ENCODE measurements around the gene EAF1. TPM values are rescaled to one million over a fixed set of nuclear protein-coding genes. Genes with fewer than 3 reads are reported as not detected.

EAF1 gene
- total RNA-seq, 1 experiment from 2014 or later, result 32.1 TPM

- H3K9ac ChIP-seq (ENCODE audit: low read length), result no peak overlapping the region
- ChIA-PET CTCF (no interaction called here), RAD21 (ENCODE audit: low non-redundant PET in 1 of 2, low total read pairs in 2 of 2, uncharacterized antibody in 2 of 2, unreplicated experiment in 2 of 2) (no interaction called here), POLR2A (no interaction called here)
- H3K79me2 ChIP-seq (ENCODE audit: insufficient read depth, low read length), result no peaks in the 10 kb centered on the region
- no peak overlapping the region for H3K4me3 ChIP-seq (replicated peaks in 1 of 2; ENCODE audit: low read depth in 1 of 2, low read length in 2 of 2)
- no peaks in the 10 kb centered on the region for H3K9me3 ChIP-seq (ENCODE audit: control insufficient read depth in 1 of 2, insufficient read depth in 1 of 2, low read depth in 1 of 2, low read length in 2 of 2)
- intact Hi-C loops (cut with micrococcal nuclease), result no loop called here
- peaks cover 0 to 6% of the 10 kb centered on the region in 2 experiments; a peak in 1 of 4 replicates for H3K4me1 ChIP-seq (ENCODE audit: control insufficient read depth in 1 of 2, insufficient read depth in 2 of 2, low read length in 2 of 2)
- TF ChIP-seq JUND (IDR thresholded peaks at IDR 0.05) (no peak), RAD21 (IDR thresholded peaks at IDR 0.05; ENCODE audit: low read depth) (no peak), MAX (IDR thresholded peaks at IDR 0.05) (no peak), YY1 (IDR thresholded peaks at IDR 0.05; ENCODE audit: extremely low read depth, insufficient replicate concordance, low read depth, low read length) (no peak), SIN3A (IDR thresholded peaks at IDR 0.05; ENCODE audit: low read depth) (no peak), REST (IDR thresholded peaks at IDR 0.05; ENCODE audit: low read depth) (no peak), ZBTB33 (IDR thresholded peaks at IDR 0.05; ENCODE audit: extremely low read depth, insufficient replicate concordance, low read length) (no peak), FOSL1 (IDR thresholded peaks at IDR 0.05; ENCODE audit: low read depth) (no peak), TCF7L2 (IDR thresholded peaks at IDR 0.05; ENCODE audit: borderline replicate concordance, extremely low read depth, insufficient read depth, insufficient read length) (no peak), SRF (IDR thresholded peaks at IDR 0.05; ENCODE audit: low read depth) (no peak), CBX3 (IDR thresholded peaks at IDR 0.05; ENCODE audit: low read depth) (no peak), EZH2 (IDR thresholded peaks at IDR 0.05) (no peak), EZH2phosphoT487 (IDR thresholded peaks at IDR 0.05; ENCODE audit: borderline replicate concordance) (no peak), CTCF (IDR thresholded peaks at IDR 0.05 in 2 of 3, conservative IDR thresholded peaks at IDR 0.05 in 1 of 3; ENCODE audit: borderline replicate concordance in 1 of 3, insufficient read depth in 1 of 3, low read depth in 2 of 3, low read length in 2 of 3) (no peak)
- no peaks in the 10 kb centered on the region for H3K36me3 ChIP-seq (ENCODE audit: control insufficient read depth in 1 of 2, insufficient read depth in 2 of 2, low read length in 2 of 2)
- H3K27ac ChIP-seq (ENCODE audit: low read depth, low read length), result no peak overlapping the region
- ATAC-seq, result no peak
- no peak overlapping the region for H3K4me2 ChIP-seq (ENCODE audit: low read length)
- H2AFZ ChIP-seq (ENCODE audit: low read depth, low read length, poor library complexity, severe bottlenecking), result no peak overlapping the region
- no peaks in the 10 kb centered on the region for H4K20me1 ChIP-seq (ENCODE audit: insufficient read depth)
- BruUV-seq (replicated peaks), result no TSS peak
- H3K27me3 ChIP-seq (ENCODE audit: insufficient read depth, low read length), result no peaks in the 10 kb centered on the region
- 0 out of 2 replicates have a peak, but pooled peaks cover 3% of the 10 kb centered on the region for H3K9me2 ChIP-seq (ENCODE audit: insufficient read depth)
- no peak for DNase-seq (ENCODE audit: low read depth, low spot score)
Observed at GRCh38 chr3:15455756-15456155, 28.4 kb downstream of the EAF1 start.

Data from HCT116 (cell line).